ENCODE measurements around the gene PSTPIP2. TPM values are rescaled to one million over a fixed set of nuclear protein-coding genes. Genes with fewer than 3 reads are reported as not detected.

PSTPIP2 gene
- total and polyA plus RNA-seq, 9 of the 15 experiments (the other 6 are each of a cell fraction or from before 2014, with no cell fraction given) = 14.0 to 45.7 (median 27.1) TPM

GRCh38 chr18:46098616-46098933, 26.5 kb upstream of the PSTPIP2 start:
- peaks cover 25% of the 10 kb centered on the region; the same call in 2 of the 3 replicates for H3K36me3 ChIP-seq (ENCODE audit: control insufficient read depth, insufficient read depth, low read length)
- H3K4me1 ChIP-seq (replicated peaks in 1 of 2; ENCODE audit: control insufficient read depth in 2 of 2, insufficient read depth in 2 of 2, low read length in 2 of 2) = peaks cover 3 to 6% of the 10 kb centered on the region in 2 experiments; a peak in 2 of 5 replicates
- H3K9me3 ChIP-seq (replicated peaks; ENCODE audit: control insufficient read depth, insufficient read depth, low read depth, low read length) = no peaks in the 10 kb centered on the region
- in situ Hi-C loops (cut with MboI) (no loop called here), intact Hi-C loops (cut with micrococcal nuclease) (loop anchor here (2.0 kb wide), 1 partner anchor 74 kb away; no protein-coding TSS in a partner anchor)
- peak overlapping the region; percentile 88 for H3K4me2 ChIP-seq (ENCODE audit: insufficient read depth, low read length)
- FAIRE-seq (peak; percentile 42), DNase-seq (ENCODE audit: extremely low read depth in 1 of 4, low spot score in 3 of 4) (no peak), ATAC-seq (no peak)
- peak overlapping the region; percentile 87 for H3K27ac ChIP-seq (ENCODE audit: extremely low read depth, low read depth, low read length)
- WGBS (ENCODE audit: insufficient coverage, low coverage, missing lambda C conversion rate) = 7% methylated on average over 12 of the region's 16 CpGs
- peaks cover 49% of the 10 kb centered on the region for H3K79me2 ChIP-seq (ENCODE audit: control insufficient read depth, insufficient read depth, low read length)
- H2AFZ ChIP-seq (ENCODE audit: low read depth, low read length) = peak overlapping the region; percentile 97
- no peaks in the 10 kb centered on the region for H3K27me3 ChIP-seq (ENCODE audit: control insufficient read depth in 2 of 2, insufficient read depth in 2 of 2, low read length in 2 of 2)
- BruUV-seq (replicated peaks) = TSS peak; percentile 94
- no peaks in the 10 kb centered on the region for H4K20me1 ChIP-seq (replicated peaks; ENCODE audit: control insufficient read depth, insufficient read depth, low read length)
- no peaks in the 10 kb centered on the region for H3K9me1 ChIP-seq (ENCODE audit: control insufficient read depth, insufficient read depth, low read length)
- peak overlapping the region; percentile 94 for H3K4me3 ChIP-seq
- ChIA-PET POLR2A (interaction anchor here (0.8 to 1.4 kb wide), 2 partner anchors 9 kb away, joined by 4 to 6 read pairs; no protein-coding TSS in a partner anchor), CTCF (ENCODE audit: low intra/inter-chr PET ratio) (no interaction called here)
- peak overlapping the region; percentile 77 to 89 for H3K9ac ChIP-seq (ENCODE audit: insufficient read depth in 1 of 2, low read depth in 2 of 2, low read length in 2 of 2)
- TF ChIP-seq E2F1 (CRISPR knock-in tag; IDR thresholded peaks at IDR 0.05) = no peak
- TF ChIP-seq GATAD2B (IDR thresholded peaks at IDR 0.05; ENCODE audit: borderline replicate concordance) = 0 out of 2 replicates have a peak, but pooled peaks have one; percentile 18
- no peak for TF ChIP-seq HDAC3 (IDR thresholded peaks at IDR 0.05; ENCODE audit: borderline replicate concordance, partially characterized antibody)
- TF ChIP-seq DMBX1 (CRISPR knock-in tag; IDR thresholded peaks at IDR 0.05; ENCODE audit: borderline replicate concordance) = peak; percentile 38; the same call in 1 of the 2 replicates
- TF ChIP-seq TFAM (CRISPR knock-in tag; conservative IDR thresholded peaks at IDR 0.05) = no peak
- TF ChIP-seq NBN (IDR thresholded peaks at IDR 0.05; ENCODE audit: low read depth) = no peak
- TF ChIP-seq SRSF1 (IDR thresholded peaks at IDR 0.05; ENCODE audit: low read depth, low read length) = no peak
- TF ChIP-seq NFIC (IDR thresholded peaks at IDR 0.05) = no peak
- TF ChIP-seq HNRNPH1 (optimal IDR thresholded peaks at IDR 0.05; ENCODE audit: low read depth, low read length) = no peak
- TF ChIP-seq NR2F6 (CRISPR knock-in tag; IDR thresholded peaks at IDR 0.05) = no peak
- TF ChIP-seq SMARCA4 (IDR thresholded peaks at IDR 0.05) = no peak
- no peak for TF ChIP-seq SMAD1 (IDR thresholded peaks at IDR 0.05; ENCODE audit: low read depth, low read length, partially characterized antibody)
- no peak for TF ChIP-seq ETV5 (CRISPR knock-in tag; IDR thresholded peaks at IDR 0.05; ENCODE audit: low read depth)
- TF ChIP-seq TAF1 (IDR thresholded peaks at IDR 0.05; ENCODE audit: control insufficient read depth, extremely low read depth, insufficient read depth, low read length, severe bottlenecking) = peak; percentile 1
- TF ChIP-seq MAZ (CRISPR knock-in tag; conservative IDR thresholded peaks at IDR 0.05 in 1 of 2, IDR thresholded peaks at IDR 0.05 in 1 of 2) = no peak
- no peak for TF ChIP-seq GATAD2A (IDR thresholded peaks at IDR 0.05)
- TF ChIP-seq MEF2D (tag; conservative IDR thresholded peaks at IDR 0.05; ENCODE audit: low read depth) = no peak
- TF ChIP-seq NKRF (IDR thresholded peaks at IDR 0.05; ENCODE audit: borderline replicate concordance) = no peak
- TF ChIP-seq TCF15 (CRISPR knock-in tag; IDR thresholded peaks at IDR 0.05) = peak; percentile 13; the same call in 1 of the 2 replicates
- no peak for TF ChIP-seq HDAC8 (tag; IDR thresholded peaks at IDR 0.05)
- no peak for TF ChIP-seq NR2C2 (CRISPR knock-in tag; IDR thresholded peaks at IDR 0.05)
- TF ChIP-seq NR2C2 (tag; IDR thresholded peaks at IDR 0.05) = peak; percentile 87
